Putamen (tissue), 1 donor: ENCODE measurements around the gene PSTPIP1.

Source experiments
- DNase-seq: peaks from one replicate; pipeline ENCODE4 v3.0.0-alpha.2; 2016; ENCODE audit warnings: low spot score

Gene PSTPIP1

GRCh38 chr15:76978522-76979330 is 16.2 kb upstream of the PSTPIP1 start:
- DNase-seq = no peak

- DNase-seq = no peak
Measured at GRCh38 chr15:76979331-76979925, 15.5 kb upstream of the PSTPIP1 start.

GRCh38 chr15:76979996-76980520 is 14.9 kb upstream of the PSTPIP1 start:
- no peak for DNase-seq

- DNase-seq = no peak
Measured at GRCh38 chr15:76982356-76982755, 12.6 kb upstream of the PSTPIP1 start.

GRCh38 chr15:76982756-76983155 is 12.2 kb upstream of the PSTPIP1 start:
- DNase-seq = no peak

- no peak for DNase-seq
Measured at GRCh38 chr15:76983590-76984375, 11.1 kb upstream of the PSTPIP1 start.

- no peak for DNase-seq
Measured at GRCh38 chr15:76986743-76987142, 8.2 kb upstream of the PSTPIP1 start.

GRCh38 chr15:76987276-76987675 is 7.7 kb upstream of the PSTPIP1 start:
- DNase-seq = no peak

GRCh38 chr15:76987896-76988860 is 6.7 kb upstream of the PSTPIP1 start:
- no peak for DNase-seq

GRCh38 chr15:76988867-76989780 is 5.8 kb upstream of the PSTPIP1 start:
- no peak for DNase-seq

- DNase-seq = no peak
Measured at GRCh38 chr15:76991048-76991447, 3.9 kb upstream of the PSTPIP1 start.

GRCh38 chr15:76991741-76992645 is 2.9 kb upstream of the PSTPIP1 start:
- no peak for DNase-seq

GRCh38 chr15:76993114-76993725 is 1.7 kb upstream of the PSTPIP1 start:
- no peak for DNase-seq

- no peak for DNase-seq
Measured at GRCh38 chr15:76994001-76994400, 925 bp upstream of the PSTPIP1 start.

GRCh38 chr15:76994496-76994895 is 430 bp upstream of the PSTPIP1 start:
- DNase-seq = no peak

- DNase-seq = no peak
Measured at GRCh38 chr15:76996076-76996525, 1.2 kb downstream of the PSTPIP1 start.

- DNase-seq = no peak
Measured at GRCh38 chr15:76996526-76997401, 1.8 kb downstream of the PSTPIP1 start.
